ENCODE measurements around the gene SOS2. TPM values are rescaled to one million over a fixed set of nuclear protein-coding genes. Genes with fewer than 3 reads are reported as not detected.
"Not testable (repeated sequence)": the region's sequence is repeated elsewhere in the genome, so short reads cannot be mapped to it uniquely, and the experiment has no call there.

The SOS2 gene
- polyA plus RNA-seq, 1 donor = 39.5 TPM

DNA sequence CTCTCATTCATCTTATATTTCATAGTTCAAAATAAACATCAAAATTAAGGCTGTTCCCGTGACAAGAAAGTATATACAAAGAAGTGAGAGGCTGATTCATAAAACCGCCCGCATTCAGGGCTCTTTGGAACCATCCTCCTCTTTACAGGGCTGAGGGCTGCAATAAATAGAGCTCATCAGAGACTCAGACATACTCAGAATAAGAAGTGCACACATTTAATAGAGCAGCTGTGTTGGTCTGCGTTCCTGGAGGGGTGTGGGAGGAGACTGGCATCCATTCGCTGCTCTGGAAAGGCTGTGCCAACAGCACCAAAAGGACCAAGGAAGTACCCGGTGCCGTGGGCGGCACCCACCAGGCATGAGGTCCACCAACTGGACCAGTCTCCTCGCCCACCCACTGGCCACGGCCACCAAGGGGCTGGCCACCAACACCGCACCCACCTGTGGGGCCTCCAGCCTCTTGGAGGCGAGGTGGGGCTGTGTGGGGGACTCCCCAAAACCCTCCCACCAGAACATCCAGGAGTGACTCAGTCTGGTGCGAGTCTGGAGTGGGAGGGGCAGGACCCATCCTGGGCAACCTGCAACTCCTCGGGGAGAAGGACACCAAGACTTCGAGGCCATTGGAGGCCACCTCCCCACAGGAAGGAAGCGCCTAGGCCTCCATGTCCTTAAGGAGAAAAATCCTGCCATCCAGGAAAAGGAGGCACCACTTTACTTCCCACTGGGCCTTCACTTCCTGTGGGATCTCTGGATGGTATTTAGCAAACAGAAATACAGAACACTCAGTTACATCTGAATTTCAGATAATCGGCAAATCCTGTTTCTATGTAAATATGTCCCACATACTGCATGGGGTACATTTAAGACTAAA, 147.7 kb downstream of the SOS2 start:
- DNase-seq = no peak

DNA sequence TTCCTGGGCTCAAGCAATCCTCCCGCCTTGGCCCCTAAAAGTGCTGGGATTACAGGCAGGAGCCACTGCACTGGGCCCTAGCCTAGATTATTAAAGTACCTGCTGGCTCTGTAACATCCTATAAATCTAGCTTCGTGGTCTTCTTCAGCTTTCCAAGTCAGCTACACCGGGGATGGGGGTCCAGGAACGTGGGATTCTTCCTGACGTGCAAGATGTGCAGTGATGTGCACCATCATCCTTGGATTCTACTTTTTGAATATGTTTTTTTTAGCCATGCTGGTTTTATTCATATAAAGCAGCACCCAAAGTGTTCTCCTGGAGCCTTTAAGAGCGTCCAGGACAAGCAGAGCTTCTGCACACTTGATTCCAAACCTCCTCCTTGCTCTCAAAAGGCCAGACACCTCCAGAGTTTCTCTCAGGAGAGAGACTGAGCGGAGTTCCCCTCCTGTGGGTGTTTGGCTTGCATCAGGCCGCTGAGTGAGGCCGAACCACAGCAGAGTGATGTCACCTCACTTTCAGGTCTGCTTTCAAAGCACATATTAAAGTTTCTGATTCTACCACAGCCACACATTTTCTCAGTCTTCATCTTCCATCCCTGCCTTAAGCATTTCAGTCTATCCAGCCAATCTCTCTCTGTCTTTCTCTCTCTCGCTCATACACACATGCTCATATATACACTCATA, 148.5 kb downstream of the SOS2 start:
- no peak for DNase-seq

DNA sequence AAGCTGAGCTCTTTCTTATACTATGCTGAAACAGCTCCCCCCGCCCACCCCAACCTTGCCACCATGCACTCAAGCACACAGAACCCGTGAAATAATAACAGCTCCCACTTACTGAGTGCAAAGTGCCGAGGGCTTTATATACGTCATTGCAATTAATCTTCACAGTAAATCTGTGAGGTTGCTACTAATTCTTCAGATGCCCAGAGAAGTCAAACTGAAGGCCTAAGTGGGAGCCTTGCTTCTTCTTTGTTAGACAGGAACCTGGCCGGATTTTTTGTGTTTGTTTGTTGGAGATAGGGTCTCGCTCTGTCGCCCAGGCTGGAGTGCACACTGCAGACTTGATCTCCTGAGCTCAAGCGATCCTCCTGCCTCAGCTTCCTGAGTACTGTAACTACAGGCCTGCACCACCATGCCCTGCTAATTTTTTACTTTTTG, 149.1 kb downstream of the SOS2 start:
- no peak for DNase-seq

DNA sequence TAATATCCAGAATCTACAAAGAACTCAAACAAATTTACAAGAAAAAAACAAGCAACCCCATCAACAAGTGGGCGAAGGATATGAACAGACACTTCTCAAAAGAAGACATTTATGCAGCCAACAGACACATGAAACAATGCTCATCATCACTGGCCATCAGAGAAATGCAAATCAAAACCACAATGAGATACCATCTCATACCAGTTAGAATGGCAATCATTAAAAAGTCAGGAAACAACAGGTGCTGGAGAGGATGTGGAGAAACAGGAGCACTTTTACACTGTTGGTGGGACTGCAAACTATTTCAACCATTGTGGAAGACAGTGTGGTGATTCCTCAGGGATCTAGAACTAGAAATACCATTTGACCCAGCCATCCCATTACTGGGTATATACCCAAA, 152.3 kb downstream of the SOS2 start:
- DNase-seq = not testable (repeated sequence)

DNA sequence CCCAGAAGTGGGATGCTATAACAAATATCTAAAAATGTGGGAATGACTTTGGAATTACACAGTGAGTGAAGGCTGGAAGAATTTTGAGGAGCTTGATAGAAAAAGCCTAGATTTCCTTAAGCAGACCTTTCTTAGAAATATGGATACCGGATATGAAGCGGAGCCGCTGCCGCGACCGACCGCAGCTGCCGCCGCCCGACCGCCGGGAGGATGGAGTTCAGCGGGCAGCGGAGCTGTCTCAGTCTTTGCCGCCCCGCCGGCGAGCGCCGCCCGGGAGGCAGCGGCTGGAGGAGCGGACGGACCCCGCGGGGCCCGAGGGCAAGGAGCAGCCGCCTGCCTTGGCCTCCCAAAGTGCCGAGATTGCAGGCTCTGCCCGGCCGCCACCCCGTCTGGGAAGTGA, 157.7 kb downstream of the SOS2 start:
- DNase-seq = not testable (repeated sequence)

DNA sequence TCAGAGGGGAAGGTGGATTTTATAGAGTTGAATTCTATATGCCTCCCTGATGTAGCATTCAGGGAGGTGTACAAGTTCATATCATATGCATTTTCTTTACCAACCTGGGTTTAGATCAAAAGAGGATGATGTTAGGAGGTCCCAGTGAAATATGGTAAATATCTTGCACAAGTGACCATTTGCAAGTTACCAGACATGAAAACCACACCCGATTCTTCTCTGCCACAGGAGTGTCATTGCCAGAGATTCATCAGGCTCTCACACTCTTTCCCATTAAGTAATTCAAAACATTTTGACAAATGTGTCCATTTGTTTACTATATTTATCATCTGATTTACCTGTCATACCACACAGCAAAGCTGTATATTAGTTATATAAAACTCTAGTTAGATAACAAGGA, 159.0 kb downstream of the SOS2 start:
- DNase-seq = no peak

DNA sequence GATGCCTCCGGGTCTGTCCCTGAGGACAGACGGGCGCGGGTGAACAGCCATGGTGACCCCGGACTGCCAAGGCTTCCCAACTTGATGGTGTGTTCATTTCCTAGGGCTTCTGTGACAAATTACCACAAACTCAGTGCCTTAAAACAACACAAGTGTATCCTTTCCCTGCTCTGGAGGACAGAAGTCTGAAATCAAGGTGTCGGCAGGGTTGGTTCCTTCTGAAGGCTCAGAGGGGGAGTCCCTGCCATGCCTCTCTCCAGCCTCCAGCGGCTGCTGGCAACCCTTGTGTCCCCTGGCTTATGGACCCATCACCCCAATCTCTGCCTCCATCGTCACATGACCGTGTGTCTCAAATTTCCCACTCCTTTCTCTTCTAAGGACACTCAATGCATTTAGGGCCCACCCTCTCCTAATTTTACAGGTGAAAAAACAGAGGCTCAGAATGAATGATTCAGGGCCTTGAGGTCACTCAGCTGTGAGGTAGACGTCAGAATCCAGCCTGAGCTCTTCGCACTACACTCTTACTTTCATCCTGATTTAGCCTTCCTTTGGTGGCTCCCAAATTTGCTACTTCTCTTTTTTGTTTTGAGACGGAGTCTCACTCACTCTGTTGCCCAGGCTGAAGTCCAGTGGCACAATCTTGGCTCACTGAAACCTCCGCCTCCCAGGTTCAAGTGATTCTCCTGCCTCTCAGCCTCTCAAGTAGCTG, 160.4 kb downstream of the SOS2 start:
- DNase-seq = no peak

DNA sequence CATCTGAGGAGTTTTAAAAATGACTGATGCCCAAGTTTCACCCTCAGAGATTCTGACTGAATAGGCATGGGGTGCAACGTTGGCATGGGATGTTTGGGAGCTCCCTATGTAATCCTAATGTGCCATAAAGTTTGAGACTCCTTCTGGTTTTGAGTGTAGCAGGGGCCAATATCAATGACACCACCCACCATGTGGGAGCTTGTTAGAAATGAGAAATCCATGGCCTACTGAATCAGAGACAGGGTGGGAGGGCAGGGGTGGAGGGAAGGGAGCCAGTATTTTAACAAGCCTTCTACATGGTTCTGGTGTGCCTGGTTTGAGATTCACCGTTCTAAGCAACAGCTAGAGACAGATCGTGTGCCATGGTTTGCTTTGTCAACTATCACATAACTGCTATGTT, 161.1 kb downstream of the SOS2 start:
- DNase-seq = no peak

DNA sequence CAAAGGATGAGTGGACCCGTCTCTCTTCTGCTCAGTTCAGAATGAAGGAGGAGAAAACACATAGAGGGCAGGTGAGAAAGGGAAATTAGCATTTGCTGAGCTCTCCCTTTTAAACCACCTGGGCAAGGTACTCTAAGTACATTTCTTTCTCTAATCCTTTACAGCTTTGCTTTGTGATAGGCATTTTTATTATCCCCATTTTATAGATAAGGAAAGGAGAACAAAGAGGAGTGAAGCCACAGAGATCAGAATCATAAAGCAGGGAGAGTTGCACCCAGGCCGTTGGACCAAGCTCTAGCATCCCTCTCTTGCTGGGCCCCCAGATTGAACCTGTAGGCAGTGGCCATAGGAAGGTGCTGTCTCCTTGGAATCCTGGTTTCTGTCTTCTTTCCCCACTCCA, 162.1 kb downstream of the SOS2 start:
- no peak for DNase-seq

DNA sequence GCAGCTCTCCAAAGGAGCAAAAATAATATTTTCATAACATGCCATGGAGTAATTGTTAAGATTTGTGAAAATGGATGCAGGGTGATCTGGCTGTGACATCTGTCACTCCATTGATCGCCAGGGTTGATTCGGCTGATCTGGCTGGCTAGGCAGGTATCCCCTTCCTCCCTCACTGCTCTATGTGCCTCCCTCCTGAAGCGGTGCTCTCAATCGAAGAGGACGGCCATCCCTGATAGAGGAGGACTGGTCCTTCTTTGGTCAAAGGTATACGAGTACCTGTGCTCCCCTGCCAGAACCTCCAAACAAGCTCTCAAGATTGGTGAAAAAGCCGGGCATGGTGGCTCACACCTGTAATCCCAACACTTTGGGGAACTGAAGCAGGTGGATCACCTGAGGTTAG, 162.9 kb downstream of the SOS2 start:
- no peak for DNase-seq

DNA sequence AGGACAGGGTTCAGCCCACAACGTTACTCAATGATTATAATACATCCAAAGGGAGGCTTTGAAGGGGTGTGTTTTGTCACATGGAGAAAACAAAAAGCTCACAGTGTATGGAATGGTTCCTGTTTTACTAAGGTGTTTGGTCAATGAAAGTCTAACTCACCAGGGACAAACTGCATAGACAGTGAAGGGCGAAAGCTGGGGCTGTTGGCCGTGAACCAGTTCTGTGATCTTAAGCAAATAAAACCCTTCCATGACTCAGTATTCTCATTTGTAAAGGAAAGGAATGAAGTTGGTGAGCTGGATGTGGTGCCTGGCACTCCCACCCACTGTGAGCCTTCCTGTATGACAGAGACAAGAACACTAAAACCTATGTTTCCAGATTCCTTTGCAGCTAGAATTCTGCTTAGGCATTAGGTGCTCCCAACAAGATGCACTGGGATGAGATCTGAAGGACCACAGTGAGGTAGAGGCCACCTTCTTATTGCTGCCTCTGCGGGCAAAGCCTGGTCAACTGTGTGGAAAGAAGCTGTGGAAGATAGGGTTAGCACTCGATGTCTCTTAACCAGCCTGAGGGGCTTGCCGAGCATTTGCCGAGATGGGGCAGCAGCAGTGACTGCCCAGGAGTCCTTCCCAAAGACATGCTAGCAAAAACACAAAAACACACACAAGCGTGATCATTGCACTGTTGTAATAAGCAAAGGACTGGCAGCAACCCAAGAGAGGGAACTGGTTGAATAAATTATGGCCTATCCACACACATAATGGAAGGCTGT, 163.5 kb downstream of the SOS2 start:
- no peak for DNase-seq

Other genes starting within 250 kb of the SOS2 start
- gene VCPKMT, start 115.0 kb downstream of the SOS2 start, polyA plus RNA-seq (ENCODE audit: insufficient read length) = 9.9 TPM
- 6.7 TPM for gene L2HGDH, start 80.7 kb upstream of the SOS2 start, polyA plus RNA-seq (ENCODE audit: insufficient read length)
- gene DMAC2L, start 80.7 kb upstream of the SOS2 start, polyA plus RNA-seq (ENCODE audit: insufficient read length) = 18.5 TPM
- 7.2 TPM for gene CDKL1, start 165.3 kb upstream of the SOS2 start, polyA plus RNA-seq (ENCODE audit: insufficient read length)